Measurements from ENCODE around the gene STC2. TPM values are rescaled to one million over a fixed set of nuclear protein-coding genes. Genes with fewer than 3 reads are reported as not detected.

STC2 gene
- total and polyA plus RNA-seq, 2 experiments from 2014 or later: 27.3 to 132 TPM

DNA sequence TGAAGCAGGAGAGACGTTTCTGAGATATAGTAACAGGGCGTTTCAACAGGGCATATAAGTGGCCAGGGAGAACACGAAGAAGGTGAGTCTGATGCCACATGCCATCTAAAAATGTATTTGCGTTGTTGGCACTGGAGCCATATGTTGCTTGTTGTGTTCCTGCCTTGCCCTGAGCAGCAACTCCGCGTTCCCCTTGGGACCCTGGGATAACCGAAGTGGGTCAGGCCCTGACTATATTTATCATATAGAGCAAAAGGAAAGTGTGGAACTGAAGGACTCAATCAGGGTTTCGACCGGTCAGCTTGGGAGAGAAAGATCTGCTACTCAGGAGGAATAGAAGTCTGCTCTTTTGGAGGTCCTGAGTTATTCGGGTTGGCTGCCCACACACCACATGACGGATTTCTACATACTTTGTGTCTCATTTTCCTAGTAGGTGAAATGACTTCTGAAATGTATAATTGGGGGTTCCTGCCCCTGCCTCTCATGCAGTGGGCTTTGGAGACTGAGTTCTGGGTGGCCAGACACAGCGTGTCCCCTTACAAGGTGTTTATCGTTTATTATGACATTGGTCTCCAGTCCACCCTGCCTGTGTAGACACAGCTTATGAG lies 3.0 kb downstream of the STC2 start:
- peak overlapping the region; percentile 96 for H3K4me3 Mint-ChIP-seq
- no peak overlapping the region for H3K27ac Mint-ChIP-seq
- H3K27me3 ChIP-seq (ENCODE audit: insufficient read depth): no peaks in the 10 kb centered on the region
- TF ChIP-seq EZH2 (IDR thresholded peaks at IDR 0.05; ENCODE audit: low read depth, unreplicated experiment) (no peak), POLR2AphosphoS5 (IDR thresholded peaks at IDR 0.05; ENCODE audit: low read depth) (peak; percentile 22; the same call in 1 of the 2 replicates)
- H3K36me3 Mint-ChIP-seq (ENCODE audit: low read depth): peaks cover 83% of the 10 kb centered on the region
- H3K4me2 ChIP-seq: peak overlapping the region; percentile 90
- peak overlapping the region; percentile 99 for H3K4me3 ChIP-seq
- H3K4me1 Mint-ChIP-seq: peaks cover 55% of the 10 kb centered on the region
- peaks cover 31% of the 10 kb centered on the region for H3K4me1 ChIP-seq (ENCODE audit: insufficient read depth)
- H3F3A ChIP-seq (replicated peaks; ENCODE audit: low read depth): peaks cover 14% of the 10 kb centered on the region
- H3K9me2 ChIP-seq (ENCODE audit: insufficient read depth): no peaks in the 10 kb centered on the region
- H3K79me2 ChIP-seq (replicated peaks; ENCODE audit: insufficient read depth): peaks cover 71% of the 10 kb centered on the region
- ATAC-seq: no peak
- DNase-seq (ENCODE audit: low spot score): no peak
- H3K27ac ChIP-seq (ENCODE audit: low read depth): peak overlapping the region; percentile 59; the same call in 1 of the 2 replicates
- H2AFZ ChIP-seq: no peak overlapping the region
- H4K20me1 ChIP-seq (replicated peaks; ENCODE audit: insufficient read depth): peaks cover 53% of the 10 kb centered on the region
- no peaks in the 10 kb centered on the region; the same call in 1 of the 3 replicates for H3K9me3 Mint-ChIP-seq
- peaks cover 46% of the 10 kb centered on the region for H3K36me3 ChIP-seq (ENCODE audit: insufficient read depth)
- H3K27me3 Mint-ChIP-seq (ENCODE audit: insufficient read depth, low read depth, poor library complexity): peaks cover 27% of the 10 kb centered on the region

DNA sequence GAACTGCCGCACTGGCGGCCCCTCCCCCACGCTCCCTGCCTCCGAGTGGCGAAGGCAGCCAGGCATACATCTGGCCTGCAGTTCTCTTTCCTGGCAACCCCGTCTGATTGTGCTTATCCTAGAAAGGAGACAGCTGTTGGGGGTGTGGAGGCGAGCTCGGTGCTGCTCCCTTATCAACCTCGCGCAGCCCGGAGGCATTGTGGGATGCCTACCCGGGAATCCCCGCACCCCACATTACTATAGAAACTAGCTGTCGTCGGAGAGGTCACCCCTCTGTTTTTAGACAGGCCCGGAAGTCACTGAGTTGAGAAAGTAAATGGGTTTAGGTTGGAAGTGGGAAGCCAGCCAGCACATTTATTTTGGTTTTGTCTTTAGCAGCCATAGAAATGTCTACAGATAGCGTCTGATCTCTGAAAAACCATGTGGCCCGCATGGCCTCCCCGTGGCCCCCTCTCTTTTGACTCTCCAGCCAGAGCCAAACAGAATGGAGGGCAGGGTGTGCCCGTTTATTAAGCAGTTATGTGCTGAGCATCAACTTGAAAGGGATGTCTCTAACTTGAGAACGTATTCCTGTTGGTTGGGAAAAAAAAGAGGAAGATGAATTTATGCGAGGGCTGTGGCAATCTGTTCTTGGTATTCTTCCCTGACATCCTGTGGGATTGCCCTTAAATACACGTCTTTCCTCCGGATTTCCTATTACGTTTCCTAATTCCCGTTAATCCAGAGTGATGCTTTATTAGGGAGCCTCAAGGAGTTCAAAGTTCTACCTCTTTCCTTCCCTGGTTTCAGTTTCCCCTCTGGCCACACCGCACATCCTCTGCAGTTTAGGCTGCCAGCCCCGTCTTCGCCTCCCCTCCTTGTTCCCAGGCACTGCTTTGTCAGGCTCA lies 3.9 kb downstream of the STC2 start:
- TF ChIP-seq STAT1 (IDR thresholded peaks at IDR 0.05; ENCODE audit: unreplicated experiment): no peak
- no peak for TF ChIP-seq JUNB (IDR thresholded peaks at IDR 0.05; ENCODE audit: unreplicated experiment)
- no peak for TF ChIP-seq REST (IDR thresholded peaks at IDR 0.05; ENCODE audit: unreplicated experiment)
- no peak for TF ChIP-seq NANOG (IDR thresholded peaks at IDR 0.05; ENCODE audit: borderline replicate concordance)
- no peak for TF ChIP-seq CREB1 (CRISPR knock-in tag; IDR thresholded peaks at IDR 0.05; ENCODE audit: low read depth)
- TF ChIP-seq EZH2phosphoT487 (IDR thresholded peaks at IDR 0.05; ENCODE audit: unreplicated experiment): no peak
- no peak for TF ChIP-seq EZH2 (IDR thresholded peaks at IDR 0.05; ENCODE audit: low read depth, unreplicated experiment)
- no peak; the same call in 1 of the 2 replicates for TF ChIP-seq POLR2AphosphoS5 (IDR thresholded peaks at IDR 0.05; ENCODE audit: low read depth)
- no peak overlapping the region for H2AFZ ChIP-seq
- no peak for ATAC-seq
- peak overlapping the region; percentile 59 for H3K27ac ChIP-seq (ENCODE audit: low read depth)
- H3K79me2 ChIP-seq (replicated peaks; ENCODE audit: insufficient read depth): peaks cover 71% of the 10 kb centered on the region
- Mint-ChIP-seq H3K36me3 (ENCODE audit: low read depth) (peaks cover 92% of the 10 kb centered on the region), H3K27ac (peak overlapping the region; percentile 68), H3K4me1 (peaks cover 58% of the 10 kb centered on the region), H3K4me3 (peak overlapping the region; percentile 96), H3K9me3 (no peaks in the 10 kb centered on the region; the same call in 1 of the 3 replicates), H3K27me3 (ENCODE audit: insufficient read depth, low read depth, poor library complexity) (peaks cover 25% of the 10 kb centered on the region)
- no peak for DNase-seq (ENCODE audit: low spot score)
- peaks cover 27% of the 10 kb centered on the region for H3K4me1 ChIP-seq (ENCODE audit: insufficient read depth)
- H3K27me3 ChIP-seq (ENCODE audit: insufficient read depth): no peaks in the 10 kb centered on the region
- H3F3A ChIP-seq (replicated peaks; ENCODE audit: low read depth): peaks cover 21% of the 10 kb centered on the region
- H3K4me3 ChIP-seq: peak overlapping the region; percentile 99; the same call in 1 of the 2 replicates
- peaks cover 54% of the 10 kb centered on the region for H3K36me3 ChIP-seq (ENCODE audit: insufficient read depth)
- H3K9me2 ChIP-seq (ENCODE audit: insufficient read depth): no peaks in the 10 kb centered on the region
- peaks cover 62% of the 10 kb centered on the region for H4K20me1 ChIP-seq (replicated peaks; ENCODE audit: insufficient read depth)
- H3K4me2 ChIP-seq: peak overlapping the region; percentile 90; the same call in 1 of the 2 replicates

All from GM23338 (cell line).